ENCODE measurements around the gene CDIP1. TPM values are rescaled to one million over a fixed set of nuclear protein-coding genes. Genes with fewer than 3 reads are reported as not detected.
A peak's percentile ranks its signal among the peaks of the same experiment; 100 is the strongest.

Gene CDIP1
- total and polyA plus RNA-seq, 2 of the 8 experiments (the other 6 are each of a cell fraction or from before 2014, with no cell fraction given): 56.6 to 76.3 TPM

GRCh38 chr16:4525069-4525468 lies 13.5 kb downstream of the CDIP1 start:
- Histone ChIP-seq H3K56ac (replicated peaks; ENCODE audit: insufficient read length, low read depth, low read length) (no peak overlapping the region), H2BK120ac (replicated peaks; ENCODE audit: low read depth, low read length) (no peak overlapping the region), H2AK5ac (ENCODE audit: low read depth, low read length) (no peak overlapping the region), H4K91ac (replicated peaks; ENCODE audit: insufficient read length, low read length) (no peak overlapping the region), H3K27me3 (replicated peaks in 1 of 4; ENCODE audit: control insufficient read depth in 3 of 4, extremely low read depth in 1 of 4, insufficient read depth in 3 of 4, low read length in 3 of 4) (no peaks in the 10 kb centered on the region), H3K4ac (replicated peaks; ENCODE audit: insufficient read length, low read depth, low read length) (no peak overlapping the region), H3K79me2 (ENCODE audit: control insufficient read depth in 1 of 2, insufficient read depth in 2 of 2, low read length in 2 of 2) (peaks cover 3 to 18% of the 10 kb centered on the region in 2 experiments; a peak in 2 of 4 replicates), H3K4me2 (ENCODE audit: insufficient read depth in 1 of 2, low read depth in 2 of 2, low read length in 2 of 2) (no peak overlapping the region), H3K9me3 (ENCODE audit: insufficient read depth in 2 of 2, low read depth in 1 of 2, low read length in 1 of 2) (no peaks in the 10 kb centered on the region), H3K23me2 (ENCODE audit: low read depth, low read length) (no peaks in the 10 kb centered on the region; the same call in 1 of the 2 replicates), H3K4me1 (replicated peaks in 1 of 4; ENCODE audit: control insufficient read depth in 3 of 4, insufficient read depth in 4 of 4, low read length in 3 of 4) (peaks cover 4 to 29% (median 25%) of the 10 kb centered on the region in 4 experiments), H2BK5ac (ENCODE audit: low read depth, low read length) (no peak overlapping the region), H2BK15ac (ENCODE audit: low read length) (no peak overlapping the region), H2BK20ac (ENCODE audit: low read length) (no peak overlapping the region), H4K20me1 (replicated peaks in 1 of 2; ENCODE audit: control insufficient read depth in 1 of 2, insufficient read depth in 2 of 2, low read length in 2 of 2) (peaks cover 0 to 11% of the 10 kb centered on the region in 2 experiments), H3K9ac (replicated peaks in 1 of 4; ENCODE audit: extremely low read depth in 1 of 4, low read depth in 3 of 4, low read length in 3 of 4) (no peak overlapping the region), H3K36me3 (ENCODE audit: control insufficient read depth in 2 of 4, insufficient read depth in 4 of 4, low read length in 3 of 4) (no peaks in the 10 kb centered on the region), H4K5ac (ENCODE audit: insufficient read length, low read depth, low read length) (no peak overlapping the region), H2BK12ac (ENCODE audit: low read depth, low read length) (no peak overlapping the region), H3K23ac (ENCODE audit: insufficient read length) (no peak overlapping the region), H3K4me3 (ENCODE audit: extremely low read depth in 1 of 4, insufficient read depth in 2 of 4, low read depth in 3 of 4, low read length in 4 of 4) (no peak overlapping the region), H3K27ac (ENCODE audit: low read depth, low read length) (no peak overlapping the region), H4K8ac (ENCODE audit: extremely low read depth, insufficient read depth, low read length) (no peak overlapping the region), H3K18ac (ENCODE audit: extremely low read depth, low read length) (peak overlapping the region; percentile 3; the same call in 1 of the 2 replicates), H3K14ac (ENCODE audit: insufficient read length) (no peak overlapping the region), H3K79me1 (ENCODE audit: low read depth, low read length) (peaks cover 5% of the 10 kb centered on the region), H2AFZ (ENCODE audit: low read length) (no peak overlapping the region)
- WGBS, 2 experiments (ENCODE audit: extremely low coverage in 1 of 2, insufficient coverage in 1 of 2, insufficient read length in 1 of 2, insufficient replicate concordance in 2 of 2, low coverage in 1 of 2, low lambda C conversion rate in 2 of 2, missing lambda C conversion rate in 1 of 2): 90% methylated on average over 7 of the region's 7 CpGs; no CpG with 5 or more reads in 1 of the 2 experiments
- TF ChIP-seq E2F6 (IDR thresholded peaks at IDR 0.05) (peak; percentile 90), ASH2L (IDR thresholded peaks at IDR 0.05; ENCODE audit: low read length) (no peak), MAX (IDR thresholded peaks at IDR 0.05) (peak; percentile 52; the same call in 1 of the 2 replicates), HDAC6 (IDR thresholded peaks at IDR 0.05; ENCODE audit: low read depth, low read length) (no peak), RBBP5 (IDR thresholded peaks at IDR 0.05; ENCODE audit: borderline replicate concordance, low read depth, low read length) (no peak), BCL11A (IDR thresholded peaks at IDR 0.05; ENCODE audit: low read depth in 2 of 2, low read length in 2 of 2) (no peak)
- POLR2A ChIA-PET (ENCODE audit: partially characterized antibody): interaction anchor here (1.4 to 2.6 kb wide), 5 partner anchors 12 to 91 kb away, joined by 3 to 11 read pairs (median 4); partner anchors contain the start of gene CDIP1
- DNase-seq (ENCODE audit: low read depth in 1 of 2, low spot score in 2 of 2) (no peak), FAIRE-seq (no peak)
- CTCF ChIA-PET (ENCODE audit: partially characterized antibody): interaction anchor here (1.0 to 35.4 kb wide), 8 partner anchors 16 to 125 kb away, joined by 3 to 968 read pairs (median 4); partner anchors contain the start of genes C16orf96, CDIP1 and MGRN1

All from H1 (cell line).